Endothelial cell of umbilical vein (primary cell): Measurements from ENCODE around the gene SLC8A2. TPM values are rescaled to one million over a fixed set of nuclear protein-coding genes. Genes with fewer than 3 reads are reported as not detected.
A peak's percentile ranks its signal among the peaks of the same experiment; 100 is the strongest.

Source experiments
- BruUV-seq: library from RNA; stranded (reverse); fragments of 400-500 nt; replicated peaks from 2 replicates; lab custom pipeline; 2021; lab: Mats Ljungman, UMichigan
- CTCF ChIA-PET: fragments of 300-600, 350-600 bp; sonication (Branson Sonifier 250); formaldehyde crosslinking; loops from one replicate; lab custom pipeline; 2021; ENCODE audit warnings: antibody characterized with exemption, inconsistent platforms; lab: Charles Lee
- POLR2A ChIA-PET: fragments of 300-600, 350-600 bp; sonication (Branson Sonifier 250); formaldehyde crosslinking; loops from one replicate; lab custom pipeline; 2021; ENCODE audit warnings: antibody characterized with exemption, inconsistent platforms; lab: Charles Lee
- DNase-seq: peaks from one replicate; pipeline ENCODE4 v3.0.0-alpha.2; 2011; ENCODE audit warnings: low read depth, low spot score
- FAIRE-seq: peaks from 2 replicates; lab custom pipeline; 2011; peaks lifted over from hg19 to GRCh38; lab: Jason Lieb, UNC
- H2AFZ ChIP-seq: 2 replicates; pipeline ENCODE4 v1.6.0; 2012; ENCODE audit warnings: low read depth, low read length, control low read depth, inconsistent platforms
- H3K27ac ChIP-seq: 2 replicates; pipeline ENCODE4 v1.5.1; 2011; ENCODE audit warnings: low read depth, mild to moderate bottlenecking, control low read depth, low read length, moderate library complexity; ENCODE audit not compliant: insufficient read depth
- H3K27me3 ChIP-seq, 2 experiments: 2 replicates each; pipeline versions ENCODE4 v1.6.0 to v1.6.1; 2011; ENCODE audit warnings: low read length in 2 of 2, mixed read lengths in 1 of 2; ENCODE audit not compliant: control insufficient read depth in 2 of 2, insufficient read depth in 2 of 2
- H3K36me3 ChIP-seq, 2 experiments: 2 replicates in 1 of 2; 3 replicates in 1 of 2; pipeline ENCODE4 v1.5.1; 2011; ENCODE audit warnings: low read length in 2 of 2, mild to moderate bottlenecking in 1 of 2, moderate library complexity in 1 of 2; ENCODE audit not compliant: control insufficient read depth in 2 of 2, insufficient read depth in 2 of 2; ENCODE audit errors: extremely low read depth in 1 of 2
- H3K4me1 ChIP-seq: 3 replicates; pipeline ENCODE4 v1.5.1; 2011; ENCODE audit warnings: mild to moderate bottlenecking, low read length; ENCODE audit not compliant: control insufficient read depth, insufficient read depth; ENCODE audit errors: extremely low read depth
- H3K4me2 ChIP-seq: 2 replicates; pipeline ENCODE4 v1.6.1; 2011; ENCODE audit warnings: low read length, control low read depth, mixed read lengths; ENCODE audit not compliant: insufficient read depth
- H3K4me3 ChIP-seq, 3 experiments: fragments of 200-600 bp in 1 of 3; sonication (generic), shearing (Covaris generic) in 1 of 3; replicated peaks in 1 of 3; 2 replicates each; pipeline ENCODE4 v1.5.1; 2011 to 2016; ENCODE audit warnings: control low read depth in 3 of 3, low read length in 3 of 3, mild to moderate bottlenecking in 2 of 3, inconsistent platforms in 1 of 3, low read depth in 1 of 3, moderate library complexity in 1 of 3; ENCODE audit not compliant: insufficient read depth in 1 of 3
- H3K79me2 ChIP-seq: 2 replicates; pipeline ENCODE4 v1.6.0; 2012; ENCODE audit warnings: low read length, inconsistent platforms; ENCODE audit not compliant: control insufficient read depth, insufficient read depth
- H3K9ac ChIP-seq: replicated peaks from 2 replicates; pipeline ENCODE3; 2011; ENCODE audit warnings: low read length, control low read depth; ENCODE audit not compliant: insufficient read depth; ENCODE audit errors: extremely low read depth
- H3K9me1 ChIP-seq: replicated peaks from 3 replicates; pipeline ENCODE4 v1.6.0; 2011; ENCODE audit warnings: mild to moderate bottlenecking, low read length; ENCODE audit not compliant: control insufficient read depth, insufficient read depth; ENCODE audit errors: extremely low read depth
- H3K9me3 ChIP-seq: replicated peaks from 2 replicates; pipeline ENCODE4 v1.5.1; 2012; ENCODE audit warnings: low read length, inconsistent platforms; ENCODE audit not compliant: control insufficient read depth, insufficient read depth
- H4K20me1 ChIP-seq: replicated peaks from 2 replicates; pipeline ENCODE3; 2011; ENCODE audit warnings: mild to moderate bottlenecking, low read length; ENCODE audit not compliant: control insufficient read depth, insufficient read depth; ENCODE audit errors: extremely low read depth
- EZH2 ChIP-seq: IDR thresholded peaks from 2 replicates; pipeline ENCODE4 v1.6.1; 2012; ENCODE audit warnings: borderline replicate concordance, low read depth, mild to moderate bottlenecking, moderate library complexity, low read length, inconsistent platforms; ENCODE audit not compliant: severe bottlenecking
- GATA2 ChIP-seq: IDR thresholded peaks from 2 replicates; pipeline ENCODE4 v1.7.0; 2011; ENCODE audit warnings: low read depth, mild to moderate bottlenecking, moderate library complexity, mixed read lengths, low read length; ENCODE audit not compliant: insufficient read length, insufficient read depth
- POLR2A ChIP-seq: IDR thresholded peaks from 2 replicates; pipeline ENCODE4 v1.6.1; 2012; ENCODE audit warnings: low read depth, mild to moderate bottlenecking, control low read depth, low read length
- dilution Hi-C: fragments of 300-500 bp; cut with MboI; formaldehyde crosslinking; loops from one replicate; pipeline ENCODE4 v1.15.0; 2019; ENCODE audit warnings: low sequenced_read_pairs; ENCODE audit not compliant: extremely low pct_ligation_motif_present
- intact Hi-C: fragments of 100-400 bp; cut with micrococcal nuclease; formaldehyde crosslinking; loops from one replicate; pipeline ENCODE4 v1.10.0; 2022
- polyA plus RNA-seq, 4 experiments: library from polyadenylated mRNA; depleted of rRNA in 3 of 4; stranded (reverse) in 3 of 4; unstranded in 1 of 4; fragments of >200 nt; gene quantifications; 2 replicates each; pipeline versions ENCODE4 v1.2.1 to v1.2.3, GENCODE V29; 2011 to 2012; ENCODE audit warnings: missing spikeins in 1 of 4
- total RNA-seq: library from RNA; stranded (reverse); gene quantifications from 2 replicates; pipeline ENCODE4 v1.2.3, GENCODE V29; 2021

Gene SLC8A2
- total and polyA plus RNA-seq, 2 donors (not counting 3 experiments of a cell fraction or from before 2014, with no cell fraction given) = not detected

DNA sequence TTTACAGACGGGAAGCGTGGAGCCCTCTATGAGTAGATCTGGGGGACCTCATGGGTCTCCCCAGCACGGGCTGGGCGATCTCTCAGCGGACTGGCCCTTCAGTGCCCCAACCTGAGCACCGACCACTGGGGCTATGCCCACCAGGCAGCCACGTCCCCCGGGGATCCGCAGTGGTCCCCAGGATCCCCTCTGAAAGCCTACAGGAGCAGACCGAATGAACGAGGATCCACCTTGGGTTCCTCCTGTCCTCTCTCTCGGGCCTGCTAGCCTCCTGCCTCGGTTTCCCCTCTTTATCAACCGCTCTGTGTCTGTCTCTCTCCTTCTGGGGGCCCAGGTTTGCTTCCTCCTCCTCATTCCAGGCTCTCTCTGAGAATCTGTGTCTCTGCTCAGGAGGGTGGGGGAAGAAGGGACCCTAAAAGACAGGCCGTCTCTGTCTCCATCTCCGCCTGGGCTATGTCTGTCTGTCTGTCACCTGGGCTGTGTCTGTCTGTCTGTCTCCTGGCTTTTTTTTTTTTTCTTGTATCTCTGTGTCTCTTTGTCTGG, 50.4 kb downstream of the SLC8A2 start:
- dilution Hi-C loops = no loop called here
- intact Hi-C loops = no loop called here
- no peaks in the 10 kb centered on the region for H3K4me1 ChIP-seq
- no peaks in the 10 kb centered on the region for H3K9me1 ChIP-seq
- H3K27ac ChIP-seq = no peak overlapping the region
- H3K4me3 ChIP-seq = no peak overlapping the region
- no peak overlapping the region for H3K9ac ChIP-seq
- peak; percentile 33 for TF ChIP-seq EZH2
- TF ChIP-seq POLR2A = no peak
- DNase-seq = no peak
- FAIRE-seq = no peak
- H3K79me2 ChIP-seq = no peaks in the 10 kb centered on the region
- no TSS peak for BruUV-seq
- no peaks in the 10 kb centered on the region for H3K9me3 ChIP-seq
- ChIA-PET POLR2A (no interaction called here), CTCF (no interaction called here)
- peaks cover 62 to 67% of the 10 kb centered on the region in 2 experiments for H3K27me3 ChIP-seq
- H4K20me1 ChIP-seq = no peaks in the 10 kb centered on the region
- H3K4me2 ChIP-seq = no peak overlapping the region
- no peak overlapping the region for H2AFZ ChIP-seq
- no peaks in the 10 kb centered on the region for H3K36me3 ChIP-seq

DNA sequence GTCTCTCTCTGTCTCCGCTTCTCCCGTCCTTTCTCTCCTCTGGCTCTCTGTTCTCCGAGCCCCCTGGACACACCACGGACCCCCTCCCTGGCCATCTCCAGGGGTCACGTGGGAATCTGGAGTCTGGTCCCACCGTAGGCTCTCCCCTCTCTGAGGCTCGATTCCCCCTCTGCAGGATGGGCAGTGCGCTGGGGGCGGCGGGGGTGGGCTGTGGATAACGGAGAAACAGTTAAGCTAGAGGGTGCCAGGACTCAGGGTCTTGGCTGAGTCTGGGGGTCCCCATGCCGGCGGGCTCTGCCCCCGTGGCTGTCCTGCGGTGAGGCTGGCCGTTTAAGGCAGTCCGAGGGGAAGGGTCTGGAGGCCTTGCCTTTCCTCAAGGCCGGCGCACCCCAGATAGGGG, 51.9 kb downstream of the SLC8A2 start:
- Histone ChIP-seq H3K79me2 (no peaks in the 10 kb centered on the region), H4K20me1 (no peaks in the 10 kb centered on the region), H3K4me2 (no peak overlapping the region), H2AFZ (no peak overlapping the region), H3K9me3 (no peaks in the 10 kb centered on the region), H3K27ac (no peak overlapping the region), H3K36me3 (no peaks in the 10 kb centered on the region), H3K9ac (no peak overlapping the region), H3K4me1 (no peaks in the 10 kb centered on the region), H3K4me3 (no peak overlapping the region), H3K27me3 (peaks cover 66 to 69% of the 10 kb centered on the region in 2 experiments), H3K9me1 (no peaks in the 10 kb centered on the region)
- no TSS peak for BruUV-seq
- peak; percentile 0 for TF ChIP-seq EZH2
- TF ChIP-seq GATA2 = no peak
- dilution Hi-C loops = no loop called here
- CTCF ChIA-PET = interaction anchor here (0.6 kb wide), 1 partner anchor 124 kb away, joined by 4 read pairs; no protein-coding TSS in a partner anchor
- FAIRE-seq = no peak
- intact Hi-C loops = no loop called here
- POLR2A ChIA-PET = no interaction called here
- DNase-seq = no peak
